ENCODE data around the gene RASSF4.

DNA sequence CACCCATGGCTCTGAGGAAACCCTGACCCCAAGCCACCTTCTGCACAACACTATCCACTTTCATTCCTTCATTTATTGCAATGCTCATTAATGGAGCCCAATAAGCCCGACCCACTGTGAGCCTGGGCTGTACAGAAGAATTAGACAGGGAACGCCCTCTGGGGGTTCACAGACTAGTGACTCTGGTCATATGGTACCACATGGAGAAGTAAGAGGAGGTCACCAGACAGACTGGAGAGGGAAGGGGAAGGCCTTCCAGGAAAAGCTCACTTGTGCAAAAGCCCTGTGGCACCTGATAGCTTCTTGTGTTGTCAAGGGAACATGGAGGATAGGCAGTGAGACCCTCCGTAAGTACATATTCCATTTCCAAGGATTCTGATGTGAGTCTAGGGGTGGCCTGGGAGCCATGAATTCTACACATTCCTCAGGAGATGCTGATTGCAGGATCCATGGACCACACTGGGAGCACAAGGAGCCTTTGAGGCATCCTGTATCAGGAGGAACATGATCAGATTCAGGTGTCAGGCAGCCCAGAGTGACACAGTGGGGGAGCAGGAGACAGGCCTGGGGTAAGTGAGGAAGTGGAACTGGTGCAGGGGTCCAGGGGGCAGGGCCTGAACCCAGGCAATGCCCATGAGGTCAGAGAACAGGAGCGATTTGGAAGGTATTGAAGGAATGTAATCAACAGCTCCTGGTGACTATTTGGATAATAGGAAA, 28.5 kb upstream of the RASSF4 start:
- no peak for TF ChIP-seq ZNF701 (tag by site-specific recombination; IDR thresholded peaks at IDR 0.05)
- no peak for TF ChIP-seq ZNF561 (tag by site-specific recombination; IDR thresholded peaks at IDR 0.05; ENCODE audit: borderline replicate concordance)
- no peak for TF ChIP-seq GLIS2 (tag by site-specific recombination; IDR thresholded peaks at IDR 0.05)
- no peak for TF ChIP-seq KLF16 (tag by site-specific recombination; IDR thresholded peaks at IDR 0.05)
- TF ChIP-seq, protein P1, sequence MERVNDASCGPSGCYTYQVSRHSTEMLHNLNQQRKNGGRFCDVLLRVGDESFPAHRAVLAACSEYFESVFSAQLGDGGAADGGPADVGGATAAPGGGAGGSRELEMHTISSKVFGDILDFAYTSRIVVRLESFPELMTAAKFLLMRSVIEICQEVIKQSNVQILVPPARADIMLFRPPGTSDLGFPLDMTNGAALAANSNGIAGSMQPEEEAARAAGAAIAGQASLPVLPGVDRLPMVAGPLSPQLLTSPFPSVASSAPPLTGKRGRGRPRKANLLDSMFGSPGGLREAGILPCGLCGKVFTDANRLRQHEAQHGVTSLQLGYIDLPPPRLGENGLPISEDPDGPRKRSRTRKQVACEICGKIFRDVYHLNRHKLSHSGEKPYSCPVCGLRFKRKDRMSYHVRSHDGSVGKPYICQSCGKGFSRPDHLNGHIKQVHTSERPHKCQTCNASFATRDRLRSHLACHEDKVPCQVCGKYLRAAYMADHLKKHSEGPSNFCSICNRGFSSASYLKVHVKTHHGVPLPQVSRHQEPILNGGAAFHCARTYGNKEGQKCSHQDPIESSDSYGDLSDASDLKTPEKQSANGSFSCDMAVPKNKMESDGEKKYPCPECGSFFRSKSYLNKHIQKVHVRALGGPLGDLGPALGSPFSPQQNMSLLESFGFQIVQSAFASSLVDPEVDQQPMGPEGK (tag by site-specific recombination; IDR thresholded peaks at IDR 0.05), result no peak
- TF ChIP-seq, protein P2, sequence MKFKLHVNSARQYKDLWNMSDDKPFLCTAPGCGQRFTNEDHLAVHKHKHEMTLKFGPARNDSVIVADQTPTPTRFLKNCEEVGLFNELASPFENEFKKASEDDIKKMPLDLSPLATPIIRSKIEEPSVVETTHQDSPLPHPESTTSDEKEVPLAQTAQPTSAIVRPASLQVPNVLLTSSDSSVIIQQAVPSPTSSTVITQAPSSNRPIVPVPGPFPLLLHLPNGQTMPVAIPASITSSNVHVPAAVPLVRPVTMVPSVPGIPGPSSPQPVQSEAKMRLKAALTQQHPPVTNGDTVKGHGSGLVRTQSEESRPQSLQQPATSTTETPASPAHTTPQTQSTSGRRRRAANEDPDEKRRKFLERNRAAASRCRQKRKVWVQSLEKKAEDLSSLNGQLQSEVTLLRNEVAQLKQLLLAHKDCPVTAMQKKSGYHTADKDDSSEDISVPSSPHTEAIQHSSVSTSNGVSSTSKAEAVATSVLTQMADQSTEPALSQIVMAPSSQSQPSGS (tag by site-specific recombination; IDR thresholded peaks at IDR 0.05; ENCODE audit: low read depth), result no peak
- TF ChIP-seq, protein P3, sequence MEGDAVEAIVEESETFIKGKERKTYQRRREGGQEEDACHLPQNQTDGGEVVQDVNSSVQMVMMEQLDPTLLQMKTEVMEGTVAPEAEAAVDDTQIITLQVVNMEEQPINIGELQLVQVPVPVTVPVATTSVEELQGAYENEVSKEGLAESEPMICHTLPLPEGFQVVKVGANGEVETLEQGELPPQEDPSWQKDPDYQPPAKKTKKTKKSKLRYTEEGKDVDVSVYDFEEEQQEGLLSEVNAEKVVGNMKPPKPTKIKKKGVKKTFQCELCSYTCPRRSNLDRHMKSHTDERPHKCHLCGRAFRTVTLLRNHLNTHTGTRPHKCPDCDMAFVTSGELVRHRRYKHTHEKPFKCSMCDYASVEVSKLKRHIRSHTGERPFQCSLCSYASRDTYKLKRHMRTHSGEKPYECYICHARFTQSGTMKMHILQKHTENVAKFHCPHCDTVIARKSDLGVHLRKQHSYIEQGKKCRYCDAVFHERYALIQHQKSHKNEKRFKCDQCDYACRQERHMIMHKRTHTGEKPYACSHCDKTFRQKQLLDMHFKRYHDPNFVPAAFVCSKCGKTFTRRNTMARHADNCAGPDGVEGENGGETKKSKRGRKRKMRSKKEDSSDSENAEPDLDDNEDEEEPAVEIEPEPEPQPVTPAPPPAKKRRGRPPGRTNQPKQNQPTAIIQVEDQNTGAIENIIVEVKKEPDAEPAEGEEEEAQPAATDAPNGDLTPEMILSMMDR (tag by site-specific recombination; IDR thresholded peaks at IDR 0.05), result no peak
- TF ChIP-seq, protein P4, sequence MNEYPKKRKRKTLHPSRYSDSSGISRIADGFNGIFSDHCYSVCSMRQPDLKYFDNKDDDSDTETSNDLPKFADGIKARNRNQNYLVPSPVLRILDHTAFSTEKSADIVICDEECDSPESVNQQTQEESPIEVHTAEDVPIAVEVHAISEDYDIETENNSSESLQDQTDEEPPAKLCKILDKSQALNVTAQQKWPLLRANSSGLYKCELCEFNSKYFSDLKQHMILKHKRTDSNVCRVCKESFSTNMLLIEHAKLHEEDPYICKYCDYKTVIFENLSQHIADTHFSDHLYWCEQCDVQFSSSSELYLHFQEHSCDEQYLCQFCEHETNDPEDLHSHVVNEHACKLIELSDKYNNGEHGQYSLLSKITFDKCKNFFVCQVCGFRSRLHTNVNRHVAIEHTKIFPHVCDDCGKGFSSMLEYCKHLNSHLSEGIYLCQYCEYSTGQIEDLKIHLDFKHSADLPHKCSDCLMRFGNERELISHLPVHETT (tag by site-specific recombination; IDR thresholded peaks at IDR 0.05), result no peak
- TF ChIP-seq ZNF610 (tag by site-specific recombination; IDR thresholded peaks at IDR 0.05; ENCODE audit: borderline replicate concordance), result no peak
- TF ChIP-seq TRIM28 (IDR thresholded peaks at IDR 0.05; ENCODE audit: borderline replicate concordance, low read length), result no peak
- TF ChIP-seq ZNF48 (tag by site-specific recombination; IDR thresholded peaks at IDR 0.05), result no peak
- TF ChIP-seq ZNF677 (tag by site-specific recombination; IDR thresholded peaks at IDR 0.05), result no peak
- TF ChIP-seq ZIC2 (tag by site-specific recombination; IDR thresholded peaks at IDR 0.05), result no peak
